Thoracic aorta (tissue), 2 donors: ENCODE measurements around the gene CRYGC. TPM values are rescaled to one million over a fixed set of nuclear protein-coding genes. Genes with fewer than 3 reads are reported as not detected.
"Not testable (repeated sequence)": the region's sequence is repeated elsewhere in the genome, so short reads cannot be mapped to it uniquely, and the experiment has no call there.

Experiments
- ATAC-seq: fragments of 150-250 bp; one replicate; pipeline ENCODE4 v1.8.0; 2017; ENCODE audit warnings: low read depth; ENCODE audit not compliant: insufficient number of reproducible peaks, low FRiP score
- DNase-seq: peaks from one replicate; pipeline ENCODE4 v3.0.0-alpha.2; 2020; ENCODE audit warnings: low spot score
- H3K27ac ChIP-seq, 2 donors: fragments of 200-600 bp; sonication (generic); 1 replicate in 1 of 2; 2 replicates in 1 of 2; pipeline ENCODE4 v1.5.1; 2016; ENCODE audit warnings: mild to moderate bottlenecking in 2 of 2, moderate library complexity in 2 of 2
- H3K27me3 ChIP-seq: fragments of 200-600 bp; sonication (generic); replicated peaks from 2 replicates; pipeline ENCODE4 v1.6.0; 2016; ENCODE audit warnings: mild to moderate bottlenecking; ENCODE audit not compliant: insufficient read depth
- H3K36me3 ChIP-seq: fragments of 200-600 bp; sonication (generic); one replicate; pipeline ENCODE4 v1.5.1; 2016
- H3K4me1 ChIP-seq, 2 donors: fragments of 200-600 bp; sonication (generic); 1 replicate in 1 of 2; 2 replicates in 1 of 2; pipeline versions ENCODE4 v1.5.1 to v1.6.0; 2016; ENCODE audit warnings: low read depth in 2 of 2, mild to moderate bottlenecking in 1 of 2; ENCODE audit not compliant: control insufficient read depth in 1 of 2
- H3K4me3 ChIP-seq: fragments of 200-600 bp; sonication (generic); 2 replicates; pipeline ENCODE4 v1.5.1; 2016; ENCODE audit warnings: mild to moderate bottlenecking
- H3K9me3 ChIP-seq: fragments of 200-600 bp; sonication (generic); 2 replicates; pipeline ENCODE4 v1.5.1; 2016
- total RNA-seq, 2 donors: library from RNA; depleted of rRNA; stranded (reverse); fragments of >200 nt; gene quantifications; one replicate each; pipeline versions ENCODE4 v1.1.0 to v1.2.3, GENCODE V29; 2016
- TF ChIP-seq, protein P1 (sequence below): fragments of 200-600 bp; sonication (generic); IDR thresholded peaks from one replicate; pipeline ENCODE4 v1.5.1; 2019; ENCODE audit warnings: antibody characterized with exemption

Gene CRYGC
- total RNA-seq, 2 donors from 2014 or later = not detected

GRCh38 chr2:208112969-208113368, 16.7 kb downstream of the CRYGC start:
- TF ChIP-seq, protein P1, sequence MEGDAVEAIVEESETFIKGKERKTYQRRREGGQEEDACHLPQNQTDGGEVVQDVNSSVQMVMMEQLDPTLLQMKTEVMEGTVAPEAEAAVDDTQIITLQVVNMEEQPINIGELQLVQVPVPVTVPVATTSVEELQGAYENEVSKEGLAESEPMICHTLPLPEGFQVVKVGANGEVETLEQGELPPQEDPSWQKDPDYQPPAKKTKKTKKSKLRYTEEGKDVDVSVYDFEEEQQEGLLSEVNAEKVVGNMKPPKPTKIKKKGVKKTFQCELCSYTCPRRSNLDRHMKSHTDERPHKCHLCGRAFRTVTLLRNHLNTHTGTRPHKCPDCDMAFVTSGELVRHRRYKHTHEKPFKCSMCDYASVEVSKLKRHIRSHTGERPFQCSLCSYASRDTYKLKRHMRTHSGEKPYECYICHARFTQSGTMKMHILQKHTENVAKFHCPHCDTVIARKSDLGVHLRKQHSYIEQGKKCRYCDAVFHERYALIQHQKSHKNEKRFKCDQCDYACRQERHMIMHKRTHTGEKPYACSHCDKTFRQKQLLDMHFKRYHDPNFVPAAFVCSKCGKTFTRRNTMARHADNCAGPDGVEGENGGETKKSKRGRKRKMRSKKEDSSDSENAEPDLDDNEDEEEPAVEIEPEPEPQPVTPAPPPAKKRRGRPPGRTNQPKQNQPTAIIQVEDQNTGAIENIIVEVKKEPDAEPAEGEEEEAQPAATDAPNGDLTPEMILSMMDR = no peak
- Histone ChIP-seq H3K4me1 (no peaks in the 10 kb centered on the region), H3K9me3 (no peaks in the 10 kb centered on the region), H3K36me3 (no peaks in the 10 kb centered on the region), H3K27ac (no peak overlapping the region), H3K4me3 (no peak overlapping the region), H3K27me3 (no peaks in the 10 kb centered on the region)
- ATAC-seq = no peak
- no peak for DNase-seq

GRCh38 chr2:208112273-208112745, 17.3 kb downstream of the CRYGC start:
- H3K36me3 ChIP-seq, ATAC-seq, H3K27ac ChIP-seq, H3K27me3 ChIP-seq, DNase-seq, H3K4me1 ChIP-seq, H3K9me3 ChIP-seq: not testable (repeated sequence)
- H3K4me3 ChIP-seq = peak overlapping the region; percentile 36

GRCh38 chr2:208103616-208104015, 26.0 kb downstream of the CRYGC start:
- H3K4me1 ChIP-seq = no peaks in the 10 kb centered on the region
- H3K27me3 ChIP-seq = no peaks in the 10 kb centered on the region
- TF ChIP-seq, protein P1 = no peak
- no peak for ATAC-seq
- no peak overlapping the region for H3K4me3 ChIP-seq
- no peaks in the 10 kb centered on the region for H3K36me3 ChIP-seq
- no peak for DNase-seq
- H3K9me3 ChIP-seq = no peaks in the 10 kb centered on the region
- H3K27ac ChIP-seq = no peak overlapping the region

DNA sequence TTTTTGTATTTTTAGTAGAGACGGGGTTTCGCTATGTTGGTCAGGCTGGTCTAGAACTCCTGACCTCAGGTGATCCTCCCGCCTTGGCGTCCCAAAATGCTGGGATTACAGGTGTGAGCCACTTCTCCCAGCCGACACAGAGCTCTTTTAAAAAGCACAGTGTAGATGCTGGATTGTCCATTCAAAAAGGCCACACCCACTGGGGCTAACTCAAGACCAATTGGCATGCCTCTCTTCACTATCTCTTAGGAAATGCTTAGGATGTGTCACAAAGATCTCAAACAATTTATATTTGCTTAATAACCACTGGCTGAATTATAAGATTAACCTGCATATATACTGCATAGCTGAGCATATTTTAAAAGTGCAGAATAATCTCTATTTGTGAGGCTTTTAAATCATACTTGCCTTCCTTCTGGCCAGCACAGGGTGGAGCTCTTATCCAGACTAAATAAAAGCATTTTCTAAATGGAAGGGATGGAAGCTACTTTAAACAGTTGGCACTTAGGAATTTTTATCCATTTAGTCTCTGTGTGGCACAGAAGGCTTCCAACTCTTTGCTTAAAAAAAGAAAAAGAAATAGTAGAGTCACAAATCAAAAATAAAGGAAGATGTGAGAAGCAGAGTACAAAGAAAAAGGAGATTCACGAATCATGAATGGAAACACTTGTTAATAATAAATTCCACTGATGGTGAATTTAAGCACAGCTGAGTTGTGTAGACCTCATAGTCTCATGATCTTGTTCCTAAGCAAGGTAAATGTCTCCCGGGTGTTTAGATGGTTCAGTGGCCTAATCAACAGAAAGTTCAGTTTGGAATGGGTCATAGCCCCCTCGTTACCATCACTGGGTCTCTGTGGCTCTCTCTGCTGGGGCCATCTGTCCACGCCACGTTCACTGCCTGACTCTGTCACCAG, 27.7 kb downstream of the CRYGC start:
- Histone ChIP-seq H3K9me3 (no peaks in the 10 kb centered on the region), H3K27ac (no peak overlapping the region), H3K27me3 (no peaks in the 10 kb centered on the region), H3K4me3 (no peak overlapping the region), H3K36me3 (no peaks in the 10 kb centered on the region), H3K4me1 (no peaks in the 10 kb centered on the region)
- no peak for ATAC-seq
- TF ChIP-seq, protein P1 = no peak
- DNase-seq = no peak

DNA sequence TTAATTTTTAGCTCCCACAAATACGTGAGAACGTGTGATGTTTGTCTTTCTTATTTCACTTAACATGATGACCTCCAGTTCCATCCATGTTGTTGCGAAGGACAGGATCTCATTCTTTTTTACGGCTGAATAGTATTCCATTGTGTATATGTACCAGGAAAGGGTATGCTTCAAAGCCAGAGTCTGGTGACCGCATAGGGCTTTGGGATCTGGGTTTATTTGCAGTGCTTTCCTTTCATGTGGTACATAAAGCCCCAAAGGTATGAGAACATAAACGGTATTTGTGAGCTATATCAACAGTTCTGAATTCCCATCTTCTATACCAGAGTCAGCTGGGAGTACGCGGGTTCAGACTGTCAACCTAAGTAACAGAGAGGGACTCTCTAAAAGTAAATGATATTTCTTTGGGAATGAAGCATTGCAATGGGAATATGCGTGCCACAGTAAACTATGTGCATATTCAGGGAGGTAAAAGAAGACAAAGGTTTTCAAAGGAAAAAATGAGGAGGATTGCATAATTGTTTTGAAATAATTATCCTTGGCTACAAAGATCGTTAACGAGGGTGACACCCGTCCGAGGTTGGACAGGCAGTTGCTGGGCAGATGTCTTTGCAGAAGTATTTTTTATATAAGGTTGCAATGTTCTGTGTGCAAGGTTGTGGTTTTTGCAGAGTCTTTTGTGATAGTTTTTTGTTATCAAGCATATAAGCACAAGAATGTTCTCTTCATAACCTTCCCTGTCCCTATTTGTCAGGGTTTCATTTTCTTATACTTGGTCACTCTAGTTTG, 29.8 kb downstream of the CRYGC start:
- no peak overlapping the region for H3K4me3 ChIP-seq
- no peak for ATAC-seq
- H3K36me3 ChIP-seq = no peaks in the 10 kb centered on the region
- H3K4me1 ChIP-seq = no peaks in the 10 kb centered on the region
- no peaks in the 10 kb centered on the region for H3K9me3 ChIP-seq
- DNase-seq = no peak
- TF ChIP-seq, protein P1 = no peak
- no peak overlapping the region for H3K27ac ChIP-seq
- no peaks in the 10 kb centered on the region for H3K27me3 ChIP-seq

GRCh38 chr2:208098701-208099100, 30.9 kb downstream of the CRYGC start:
- H3K4me3 ChIP-seq, H3K9me3 ChIP-seq, H3K4me1 ChIP-seq, ATAC-seq, DNase-seq, H3K36me3 ChIP-seq, H3K27ac ChIP-seq, H3K27me3 ChIP-seq: not testable (repeated sequence)
